AG04450 (cell line): ENCODE results near the gene NELFB. TPM values are rescaled to one million over a fixed set of nuclear protein-coding genes. Genes with fewer than 3 reads are reported as not detected.
A peak's percentile ranks its signal among the peaks of the same experiment; 100 is the strongest.
"Not testable (repeated sequence)": the region's sequence is repeated elsewhere in the genome, so short reads cannot be mapped to it uniquely, and the experiment has no call there.

Source experiments
- CTCF ChIA-PET: fragments of 300-600, 350-600 bp; formaldehyde crosslinking; extraction: SDS; loops from one replicate; lab custom pipeline; 2022; ENCODE audit warnings: antibody characterized with exemption, inconsistent platforms; lab: Charles Lee
- POLR2A ChIA-PET: fragments of 350-600 bp; formaldehyde crosslinking; extraction: SDS; loops from one replicate; lab custom pipeline; 2021; ENCODE audit warnings: antibody characterized with exemption, inconsistent platforms; lab: Yijun Ruan, JAX
- DNase-seq: peaks from one replicate; pipeline ENCODE4 v3.0.0-alpha.2; 2011; ENCODE audit warnings: low read depth, low spot score
- H3K27ac ChIP-seq: one replicate; pipeline ENCODE4 v1.5.1; 2012; ENCODE audit warnings: low read depth, low read length, control low read depth
- H3K27me3 ChIP-seq: one replicate; pipeline ENCODE4 v1.6.0; 2012; ENCODE audit warnings: low read length; ENCODE audit not compliant: control insufficient read depth, insufficient read depth
- H3K4me3 ChIP-seq: 2 replicates; pipeline ENCODE4 v1.5.1; 2011; ENCODE audit warnings: mild to moderate bottlenecking, low read depth, low read length, control low read depth
- H3K9me3 ChIP-seq: 2 replicates; pipeline ENCODE4 v1.5.1; 2012; ENCODE audit warnings: low read length; ENCODE audit not compliant: control insufficient read depth, insufficient read depth
- polyA plus RNA-seq: library from polyadenylated mRNA; depleted of rRNA; stranded (reverse); fragments of >200 nt; gene quantifications from 2 replicates; pipeline ENCODE4 v1.2.3, GENCODE V29; 2011
- TF ChIP-seq, protein P1 (sequence below): IDR thresholded peaks from 2 replicates; pipeline ENCODE4 v1.5.1; 2011; ENCODE audit warnings: low read depth, low read length, control low read depth, inconsistent platforms

Gene NELFB
- polyA plus RNA-seq, 1 experiment, result 27.1 TPM

- DNase-seq, result no peak
- CTCF ChIA-PET, result interaction anchor here (1.0 to 2.3 kb wide), 2 partner anchors 13 to 211 kb away, joined by 3 to 8 read pairs; partner anchors contain the start of gene RNF224
- peak overlapping the region; percentile 68 for H3K4me3 ChIP-seq
- H3K27ac ChIP-seq, result peak overlapping the region; percentile 83
- TF ChIP-seq, protein P1, sequence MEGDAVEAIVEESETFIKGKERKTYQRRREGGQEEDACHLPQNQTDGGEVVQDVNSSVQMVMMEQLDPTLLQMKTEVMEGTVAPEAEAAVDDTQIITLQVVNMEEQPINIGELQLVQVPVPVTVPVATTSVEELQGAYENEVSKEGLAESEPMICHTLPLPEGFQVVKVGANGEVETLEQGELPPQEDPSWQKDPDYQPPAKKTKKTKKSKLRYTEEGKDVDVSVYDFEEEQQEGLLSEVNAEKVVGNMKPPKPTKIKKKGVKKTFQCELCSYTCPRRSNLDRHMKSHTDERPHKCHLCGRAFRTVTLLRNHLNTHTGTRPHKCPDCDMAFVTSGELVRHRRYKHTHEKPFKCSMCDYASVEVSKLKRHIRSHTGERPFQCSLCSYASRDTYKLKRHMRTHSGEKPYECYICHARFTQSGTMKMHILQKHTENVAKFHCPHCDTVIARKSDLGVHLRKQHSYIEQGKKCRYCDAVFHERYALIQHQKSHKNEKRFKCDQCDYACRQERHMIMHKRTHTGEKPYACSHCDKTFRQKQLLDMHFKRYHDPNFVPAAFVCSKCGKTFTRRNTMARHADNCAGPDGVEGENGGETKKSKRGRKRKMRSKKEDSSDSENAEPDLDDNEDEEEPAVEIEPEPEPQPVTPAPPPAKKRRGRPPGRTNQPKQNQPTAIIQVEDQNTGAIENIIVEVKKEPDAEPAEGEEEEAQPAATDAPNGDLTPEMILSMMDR, result no peak
- H3K9me3 ChIP-seq, result no peaks in the 10 kb centered on the region; the same call in 1 of the 2 replicates
- no peaks in the 10 kb centered on the region for H3K27me3 ChIP-seq
- POLR2A ChIA-PET, result interaction anchor here (0.5 to 5.7 kb wide), 46 partner anchors 10 to 1131 kb away, joined by 3 to 146 read pairs (median 4); partner anchors contain the start of genes ANAPC2, CYSRT1, EXD3 and MAN1B1
Measured at GRCh38 chr9:137240318-137240840, 14.7 kb upstream of the NELFB start.

- peak; percentile 100 for DNase-seq
- Histone ChIP-seq H3K27ac (peak within 1 kb of the TSS; percentile 83), H3K9me3 (no peaks in the 10 kb centered on the region; the same call in 1 of the 2 replicates), H3K4me3 (peak within 1 kb of the TSS; percentile 82), H3K27me3 (no peaks in the 10 kb centered on the region)
- POLR2A ChIA-PET, result interaction anchor here (0.5 to 5.7 kb wide), 46 partner anchors 11 to 1131 kb away, joined by 3 to 146 read pairs (median 4); partner anchors contain the start of genes ANAPC2, CYSRT1, EXD3 and MAN1B1
- CTCF ChIA-PET, result interaction anchor here (1.0 kb wide), 1 partner anchor 212 kb away, joined by 3 read pairs; no protein-coding TSS in a partner anchor
- TF ChIP-seq, protein P1, result no peak
Measured at GRCh38 chr9:137240841-137241489, 14.2 kb upstream of the NELFB start, which contains the start of gene TUBB4B. Gene TUBB4B (plus strand): TSS chr9:137241287. CDS start chr9:137241361, 74 bp downstream.

GRCh38 chr9:137241490-137242268 lies 13.4 kb upstream of the NELFB start:
- H3K27me3 ChIP-seq, result no peaks in the 10 kb centered on the region
- H3K4me3 ChIP-seq, result peak overlapping the region; percentile 82
- peak overlapping the region; percentile 39 for H3K27ac ChIP-seq
- ChIA-PET POLR2A (interaction anchor here (0.7 to 5.7 kb wide), 19 partner anchors 12 to 197 kb away, joined by 3 to 146 read pairs (median 6); partner anchors contain the start of genes CYSRT1, MAN1B1, NELFB and NRARP), CTCF (interaction anchor here (1.0 kb wide), 1 partner anchor 212 kb away, joined by 3 read pairs; no protein-coding TSS in a partner anchor)
- TF ChIP-seq, protein P1, result no peak
- no peak for DNase-seq
- no peaks in the 10 kb centered on the region; the same call in 1 of the 2 replicates for H3K9me3 ChIP-seq

DNA sequence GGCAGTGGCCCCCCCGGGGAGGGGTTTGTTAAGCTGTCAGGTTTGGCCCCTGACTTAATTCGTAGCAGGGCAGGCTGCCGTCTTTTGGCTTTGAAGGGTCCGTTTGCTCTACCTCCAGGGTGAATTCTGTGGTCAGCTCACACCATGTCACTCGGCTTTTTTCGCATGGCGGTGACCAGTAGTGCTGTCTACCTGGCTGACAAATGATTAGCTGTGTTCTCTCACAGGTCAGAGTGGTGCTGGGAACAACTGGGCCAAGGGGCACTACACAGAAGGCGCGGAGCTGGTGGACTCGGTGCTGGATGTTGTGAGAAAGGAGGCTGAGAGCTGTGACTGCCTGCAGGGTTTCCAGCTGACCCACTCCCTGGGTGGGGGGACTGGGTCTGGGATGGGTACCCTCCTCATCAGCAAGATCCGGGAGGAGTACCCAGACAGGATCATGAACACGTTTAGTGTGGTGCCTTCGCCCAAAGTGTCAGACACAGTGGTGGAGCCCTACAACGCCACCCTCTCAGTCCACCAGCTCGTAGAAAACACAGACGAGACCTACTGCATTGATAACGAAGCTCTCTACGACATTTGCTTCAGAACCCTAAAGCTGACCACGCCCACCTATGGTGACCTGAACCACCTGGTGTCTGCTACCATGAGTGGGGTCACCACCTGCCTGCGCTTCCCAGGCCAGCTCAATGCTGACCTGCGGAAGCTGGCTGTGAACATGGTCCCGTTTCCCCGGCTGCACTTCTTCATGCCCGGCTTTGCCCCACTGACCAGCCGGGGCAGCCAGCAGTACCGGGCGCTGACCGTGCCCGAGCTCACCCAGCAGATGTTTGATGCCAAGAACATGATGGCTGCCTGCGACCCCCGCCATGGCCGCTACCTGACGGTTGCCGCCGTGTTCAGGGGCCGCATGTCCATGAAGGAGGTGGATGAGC lies 12.6 kb upstream of the NELFB start:
- peak overlapping the region; percentile 82 for H3K4me3 ChIP-seq
- ChIA-PET CTCF (interaction anchor here (0.5 kb wide), 1 partner anchor 29 kb away, joined by 3 read pairs; no protein-coding TSS in a partner anchor), POLR2A (interaction anchor here (0.7 to 5.7 kb wide), 8 partner anchors 11 to 172 kb away, joined by 3 to 146 read pairs (median 4); partner anchors contain the start of genes MAN1B1, NELFB, RNF224 and SAPCD2)
- H3K27me3 ChIP-seq, result no peaks in the 10 kb centered on the region
- TF ChIP-seq, protein P1, result no peak
- no peaks in the 10 kb centered on the region; the same call in 1 of the 2 replicates for H3K9me3 ChIP-seq
- peak overlapping the region; percentile 2 for H3K27ac ChIP-seq
- DNase-seq, result no peak

DNA sequence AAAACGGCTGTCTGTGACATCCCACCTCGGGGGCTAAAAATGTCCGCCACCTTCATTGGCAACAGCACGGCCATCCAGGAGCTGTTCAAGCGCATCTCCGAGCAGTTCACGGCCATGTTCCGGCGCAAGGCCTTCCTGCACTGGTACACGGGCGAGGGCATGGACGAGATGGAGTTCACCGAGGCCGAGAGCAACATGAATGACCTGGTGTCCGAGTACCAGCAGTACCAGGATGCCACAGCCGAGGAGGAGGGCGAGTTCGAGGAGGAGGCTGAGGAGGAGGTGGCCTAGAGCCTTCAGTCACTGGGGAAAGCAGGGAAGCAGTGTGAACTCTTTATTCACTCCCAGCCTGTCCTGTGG lies 11.9 kb upstream of the NELFB start:
- H3K9me3 ChIP-seq, H3K27ac ChIP-seq, H3K27me3 ChIP-seq, CTCF ChIA-PET, DNase-seq, H3K4me3 ChIP-seq: not testable (repeated sequence)
- POLR2A ChIA-PET, result interaction anchor here (1.3 to 5.7 kb wide), 3 partner anchors 10 to 114 kb away, joined by 3 to 146 read pairs (median 7); partner anchors contain the start of genes NELFB, RNF224 and STPG3
